BJ (cell line): ENCODE results near the gene FASTKD3. TPM values are rescaled to one million over a fixed set of nuclear protein-coding genes. Genes with fewer than 3 reads are reported as not detected.

ENCODE experiments used
- CTCF ChIA-PET: fragments of 350-600 bp; formaldehyde crosslinking; extraction: SDS; loops from one replicate; lab custom pipeline; 2021; ENCODE audit warnings: antibody characterized with exemption, inconsistent platforms; lab: Yijun Ruan, JAX
- POLR2A ChIA-PET: fragments of 300-600 bp; sonication (Branson Sonifier 250); formaldehyde crosslinking; extraction: SDS; loops from one replicate; lab custom pipeline; 2021; ENCODE audit warnings: antibody characterized with exemption; lab: Charles Lee
- DNase-seq: peaks from one replicate; pipeline ENCODE4 v3.0.0-alpha.2; 2011; ENCODE audit warnings: low read depth
- H3K27me3 ChIP-seq: 2 replicates; pipeline ENCODE4 v1.6.0; 2011; ENCODE audit warnings: low read length; ENCODE audit not compliant: control insufficient read depth, insufficient read depth
- H3K36me3 ChIP-seq: 2 replicates; pipeline ENCODE4 v1.5.1; 2011; ENCODE audit warnings: low read length; ENCODE audit not compliant: control insufficient read depth, insufficient read depth
- H3K4me3 ChIP-seq: 2 replicates; pipeline ENCODE4 v1.5.1; 2011; ENCODE audit warnings: low read depth, mild to moderate bottlenecking, control low read depth, low read length
- polyA plus RNA-seq: library from polyadenylated mRNA; depleted of rRNA; stranded (reverse); fragments of >200 nt; gene quantifications from 2 replicates; pipeline ENCODE4 v1.2.3, GENCODE V29; 2011
- TF ChIP-seq, protein P1 (sequence below): IDR thresholded peaks from 2 replicates; pipeline ENCODE4 v1.5.1; 2011; ENCODE audit warnings: low read depth, mild to moderate bottlenecking, control low read depth, inconsistent platforms, low read length, moderate library complexity; ENCODE audit not compliant: insufficient read depth

FASTKD3 gene
- polyA plus RNA-seq, 1 experiment: 5.6 TPM

DNA sequence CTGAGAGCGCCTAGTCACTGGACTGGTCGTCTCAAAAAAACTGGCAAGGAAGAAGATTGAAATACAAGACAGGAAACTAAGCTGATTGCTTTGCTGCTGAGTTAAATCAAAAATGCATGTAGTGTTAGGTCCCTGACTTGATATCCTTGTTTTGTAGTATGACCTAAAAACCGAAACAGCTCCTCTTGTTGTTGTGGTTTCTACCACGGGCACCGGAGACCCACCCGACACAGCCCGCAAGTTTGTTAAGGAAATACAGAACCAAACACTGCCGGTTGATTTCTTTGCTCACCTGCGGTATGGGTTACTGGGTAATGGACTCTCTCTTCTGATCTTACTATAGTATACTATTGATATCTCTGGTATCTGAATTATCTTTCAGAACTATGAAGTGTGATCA is 4.4 kb upstream of the FASTKD3 start:
- Histone ChIP-seq H3K36me3 (peaks cover 2% of the 10 kb centered on the region; the same call in 1 of the 2 replicates), H3K27me3 (no peaks in the 10 kb centered on the region), H3K4me3 (no peak overlapping the region)
- CTCF ChIA-PET: interaction anchor here (1.0 to 1.8 kb wide), 2 partner anchors 13 kb away, joined by 3 to 16 read pairs; no protein-coding TSS in a partner anchor
- DNase-seq: no peak
- TF ChIP-seq, protein P1, sequence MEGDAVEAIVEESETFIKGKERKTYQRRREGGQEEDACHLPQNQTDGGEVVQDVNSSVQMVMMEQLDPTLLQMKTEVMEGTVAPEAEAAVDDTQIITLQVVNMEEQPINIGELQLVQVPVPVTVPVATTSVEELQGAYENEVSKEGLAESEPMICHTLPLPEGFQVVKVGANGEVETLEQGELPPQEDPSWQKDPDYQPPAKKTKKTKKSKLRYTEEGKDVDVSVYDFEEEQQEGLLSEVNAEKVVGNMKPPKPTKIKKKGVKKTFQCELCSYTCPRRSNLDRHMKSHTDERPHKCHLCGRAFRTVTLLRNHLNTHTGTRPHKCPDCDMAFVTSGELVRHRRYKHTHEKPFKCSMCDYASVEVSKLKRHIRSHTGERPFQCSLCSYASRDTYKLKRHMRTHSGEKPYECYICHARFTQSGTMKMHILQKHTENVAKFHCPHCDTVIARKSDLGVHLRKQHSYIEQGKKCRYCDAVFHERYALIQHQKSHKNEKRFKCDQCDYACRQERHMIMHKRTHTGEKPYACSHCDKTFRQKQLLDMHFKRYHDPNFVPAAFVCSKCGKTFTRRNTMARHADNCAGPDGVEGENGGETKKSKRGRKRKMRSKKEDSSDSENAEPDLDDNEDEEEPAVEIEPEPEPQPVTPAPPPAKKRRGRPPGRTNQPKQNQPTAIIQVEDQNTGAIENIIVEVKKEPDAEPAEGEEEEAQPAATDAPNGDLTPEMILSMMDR: no peak
- POLR2A ChIA-PET: no interaction called here

GRCh38 chr5:7872517-7873130 is 3.8 kb upstream of the FASTKD3 start:
- no peak for DNase-seq
- no peak overlapping the region for H3K4me3 ChIP-seq
- CTCF ChIA-PET: interaction anchor here (0.6 to 1.8 kb wide), 4 partner anchors 9 to 347 kb away, joined by 3 to 16 read pairs (median 4); no protein-coding TSS in a partner anchor
- TF ChIP-seq, protein P1: no peak
- no peaks in the 10 kb centered on the region for H3K27me3 ChIP-seq
- POLR2A ChIA-PET: no interaction called here
- H3K36me3 ChIP-seq: peaks cover 2% of the 10 kb centered on the region; the same call in 1 of the 2 replicates

DNA sequence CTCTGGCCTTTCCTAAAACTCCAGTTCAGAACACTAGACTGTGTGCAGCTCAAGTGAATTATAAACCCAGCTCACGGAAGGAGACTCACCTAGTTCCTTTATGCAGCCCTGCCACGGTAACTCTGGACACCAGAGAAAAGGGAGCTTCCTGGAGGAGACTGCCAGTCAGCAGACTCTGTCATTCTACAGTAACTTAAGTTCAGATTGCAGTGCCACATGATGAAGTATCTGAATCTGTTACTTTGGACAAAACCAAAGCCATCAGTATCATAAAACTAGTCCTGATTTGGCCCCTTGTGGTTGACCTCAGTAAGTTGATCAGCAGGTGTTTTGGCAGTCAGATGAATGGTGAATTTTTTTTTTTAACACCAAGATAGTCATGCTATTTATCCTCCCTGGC is 2.8 kb upstream of the FASTKD3 start:
- CTCF ChIA-PET: interaction anchor here (0.6 to 1.8 kb wide), 3 partner anchors 10 to 1605 kb away, joined by 3 to 16 read pairs (median 4); no protein-coding TSS in a partner anchor

DNA sequence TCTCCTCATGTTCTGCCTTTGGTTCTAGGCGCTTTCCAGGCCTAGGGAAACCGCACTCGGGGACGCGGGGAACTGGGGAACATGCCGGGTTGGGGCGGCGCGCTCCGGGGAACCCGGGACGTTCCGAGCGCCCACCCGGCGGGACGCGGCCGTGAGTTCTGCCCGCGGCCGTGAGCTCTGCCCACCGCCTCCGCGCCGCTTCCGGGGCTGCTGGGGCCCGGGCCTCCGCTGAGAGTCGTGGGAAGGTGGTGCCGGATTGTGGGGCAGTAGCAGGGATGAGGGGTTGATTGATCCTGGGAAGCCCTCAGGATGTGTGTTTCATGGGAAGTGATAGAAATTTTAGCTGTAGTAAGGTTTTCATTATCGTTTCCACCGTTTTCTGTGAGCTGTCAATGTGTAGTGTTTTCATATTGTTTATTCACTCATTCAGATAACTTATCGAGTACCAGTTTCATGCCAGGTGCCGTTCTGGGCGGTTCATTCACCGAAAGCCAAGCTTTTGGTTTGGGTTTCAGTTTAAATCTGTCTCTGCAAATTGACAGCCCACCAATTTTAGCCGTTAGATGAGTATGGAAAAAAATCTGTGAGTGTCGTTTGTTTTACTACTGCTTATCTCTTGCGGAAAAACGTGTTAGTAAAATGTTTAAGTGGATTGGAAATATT is 774 bp upstream of the FASTKD3 start:
- TF ChIP-seq, protein P1: no peak
- no peaks in the 10 kb centered on the region for H3K27me3 ChIP-seq
- H3K4me3 ChIP-seq: peak overlapping the region; percentile 92
- H3K36me3 ChIP-seq: 0 out of 2 replicates have a peak, but pooled peaks cover 1% of the 10 kb centered on the region
- no peak for DNase-seq
- ChIA-PET POLR2A (no interaction called here), CTCF (interaction anchor here (0.9 to 1.7 kb wide), 3 partner anchors 9 to 57 kb away, joined by 3 read pairs; no protein-coding TSS in a partner anchor)

More for the DNA sequence above, 2.8 kb upstream of the FASTKD3 start:
- no peak for DNase-seq
- Histone ChIP-seq H3K27me3 (no peaks in the 10 kb centered on the region), H3K36me3 (peaks cover 2% of the 10 kb centered on the region; the same call in 1 of the 2 replicates), H3K4me3 (no peak overlapping the region)
- TF ChIP-seq, protein P1: no peak
- POLR2A ChIA-PET: no interaction called here

- 0 out of 2 replicates have a peak, but pooled peaks cover 1% of the 10 kb centered on the region for H3K36me3 ChIP-seq
- TF ChIP-seq, protein P1: no peak
- POLR2A ChIA-PET: no interaction called here
Measured at GRCh38 chr5:7868427-7868772, 431 bp downstream of the FASTKD3 start.

More at GRCh38 chr5:7868427-7868772, 431 bp downstream of the FASTKD3 start:
- H3K27me3 ChIP-seq: no peaks in the 10 kb centered on the region
- CTCF ChIA-PET: interaction anchor here (1.2 to 2.4 kb wide), 3 partner anchors 11 to 58 kb away, joined by 3 to 10 read pairs (median 3); no protein-coding TSS in a partner anchor
- no peak for DNase-seq
- H3K4me3 ChIP-seq: peak overlapping the region; percentile 92
